ENCODE data around the gene TEPSIN. TPM values are rescaled to one million over a fixed set of nuclear protein-coding genes. Genes with fewer than 3 reads are reported as not detected.
A peak's percentile ranks its signal among the peaks of the same experiment; 100 is the strongest.

Gene TEPSIN, protein sequence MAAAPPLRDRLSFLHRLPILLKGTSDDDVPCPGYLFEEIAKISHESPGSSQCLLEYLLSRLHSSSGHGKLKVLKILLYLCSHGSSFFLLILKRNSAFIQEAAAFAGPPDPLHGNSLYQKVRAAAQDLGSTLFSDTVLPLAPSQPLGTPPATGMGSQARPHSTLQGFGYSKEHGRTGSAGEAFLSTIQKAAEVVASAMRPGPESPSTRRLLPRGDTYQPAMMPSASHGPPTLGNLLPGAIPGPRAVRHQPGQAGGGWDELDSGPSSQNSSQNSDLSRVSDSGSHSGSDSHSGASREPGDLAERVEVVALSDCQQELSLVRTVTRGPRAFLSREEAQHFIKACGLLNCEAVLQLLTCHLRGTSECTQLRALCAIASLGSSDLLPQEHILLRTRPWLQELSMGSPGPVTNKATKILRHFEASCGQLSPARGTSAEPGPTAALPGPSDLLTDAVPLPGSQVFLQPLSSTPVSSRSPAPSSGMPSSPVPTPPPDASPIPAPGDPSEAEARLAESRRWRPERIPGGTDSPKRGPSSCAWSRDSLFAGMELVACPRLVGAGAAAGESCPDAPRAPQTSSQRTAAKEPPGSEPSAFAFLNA
- polyA plus RNA-seq (2011; rRNA removed) (7.5 and 19.4 TPM in 2 replicates), polyA minus RNA-seq (2011; rRNA and poly(A)+ RNA removed) (4.6 and 8.3 TPM in 2 replicates)

DNA sequence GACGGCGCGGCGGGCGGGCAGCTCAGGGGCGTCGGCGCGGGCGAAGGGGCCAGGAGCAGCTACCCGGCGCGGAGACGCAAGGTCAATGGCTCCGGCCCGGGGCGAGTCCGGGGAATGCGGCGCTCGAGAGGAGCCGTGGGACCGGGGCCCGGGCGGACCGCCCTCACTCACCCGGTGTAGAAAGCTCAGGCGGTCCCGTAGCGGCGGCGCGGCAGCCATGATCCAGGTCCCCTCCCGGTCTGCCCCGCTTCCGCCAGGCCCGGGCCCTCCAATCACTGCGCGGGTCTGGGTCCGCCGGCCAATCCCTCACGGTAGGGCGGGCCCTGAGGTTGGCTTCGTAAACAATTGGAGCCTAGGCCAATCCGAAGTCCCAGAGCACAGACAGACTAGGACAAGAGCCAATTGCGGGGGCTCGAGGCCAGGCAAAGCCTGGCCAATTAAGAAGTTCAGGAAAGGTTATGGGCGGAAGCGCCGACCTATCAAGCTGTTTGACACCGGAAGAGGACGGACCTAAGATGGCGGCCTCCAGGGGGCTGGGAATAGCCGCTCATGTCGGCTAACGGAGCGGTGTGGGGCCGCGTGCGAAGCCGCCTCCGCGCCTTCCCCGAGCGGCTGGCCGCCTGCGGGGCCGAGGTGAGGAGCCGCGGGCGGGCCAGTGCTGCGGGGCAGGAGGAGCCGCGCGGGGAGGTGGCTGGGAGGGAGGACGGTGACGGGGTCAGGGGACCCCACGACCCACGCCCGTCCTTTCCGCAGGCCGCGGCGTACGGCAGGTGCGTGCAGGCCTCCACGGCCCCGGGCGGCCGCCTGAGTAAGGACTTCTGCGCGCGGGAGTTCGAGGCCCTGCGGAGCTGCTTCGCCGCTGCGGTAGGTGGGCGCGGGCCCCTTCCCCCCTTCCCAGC, at the start of gene TEPSIN, which contains the start of gene NDUFAF8:
TSS of gene TEPSIN (minus strand) at position 241 of the 899 bp plus-strand sequence. CDS start at position 219, 22 bp downstream.
TSS of gene NDUFAF8 (plus strand) at position 504 of the 899 bp plus-strand sequence. CDS start at position 550, 46 bp downstream.
- TF ChIP-seq, protein P1, sequence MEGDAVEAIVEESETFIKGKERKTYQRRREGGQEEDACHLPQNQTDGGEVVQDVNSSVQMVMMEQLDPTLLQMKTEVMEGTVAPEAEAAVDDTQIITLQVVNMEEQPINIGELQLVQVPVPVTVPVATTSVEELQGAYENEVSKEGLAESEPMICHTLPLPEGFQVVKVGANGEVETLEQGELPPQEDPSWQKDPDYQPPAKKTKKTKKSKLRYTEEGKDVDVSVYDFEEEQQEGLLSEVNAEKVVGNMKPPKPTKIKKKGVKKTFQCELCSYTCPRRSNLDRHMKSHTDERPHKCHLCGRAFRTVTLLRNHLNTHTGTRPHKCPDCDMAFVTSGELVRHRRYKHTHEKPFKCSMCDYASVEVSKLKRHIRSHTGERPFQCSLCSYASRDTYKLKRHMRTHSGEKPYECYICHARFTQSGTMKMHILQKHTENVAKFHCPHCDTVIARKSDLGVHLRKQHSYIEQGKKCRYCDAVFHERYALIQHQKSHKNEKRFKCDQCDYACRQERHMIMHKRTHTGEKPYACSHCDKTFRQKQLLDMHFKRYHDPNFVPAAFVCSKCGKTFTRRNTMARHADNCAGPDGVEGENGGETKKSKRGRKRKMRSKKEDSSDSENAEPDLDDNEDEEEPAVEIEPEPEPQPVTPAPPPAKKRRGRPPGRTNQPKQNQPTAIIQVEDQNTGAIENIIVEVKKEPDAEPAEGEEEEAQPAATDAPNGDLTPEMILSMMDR (IDR thresholded peaks at IDR 0.05; ENCODE audit: insufficient read depth, low read depth, low read length) = no peak
- peak; percentile 99 for DNase-seq (ENCODE audit: low read depth)
- Histone ChIP-seq H3K27me3 (ENCODE audit: control insufficient read depth, insufficient read depth, low read length) (no peaks in the 10 kb centered on the region), H3K4me3 (ENCODE audit: low read depth, low read length) (peak within 1 kb of the TSS; percentile 96), H3K36me3 (ENCODE audit: control insufficient read depth, insufficient read depth, low read length) (peaks cover 14% of the 10 kb centered on the region)
- ChIA-PET CTCF (interaction anchor here (0.9 to 2.7 kb wide), 6 partner anchors 14 to 246 kb away, joined by 3 to 7 read pairs (median 4); no protein-coding TSS in a partner anchor), POLR2A (interaction anchor here (0.6 to 0.8 kb wide), 2 partner anchors 9 to 267 kb away, joined by 3 to 7 read pairs; no protein-coding TSS in a partner anchor)

DNA sequence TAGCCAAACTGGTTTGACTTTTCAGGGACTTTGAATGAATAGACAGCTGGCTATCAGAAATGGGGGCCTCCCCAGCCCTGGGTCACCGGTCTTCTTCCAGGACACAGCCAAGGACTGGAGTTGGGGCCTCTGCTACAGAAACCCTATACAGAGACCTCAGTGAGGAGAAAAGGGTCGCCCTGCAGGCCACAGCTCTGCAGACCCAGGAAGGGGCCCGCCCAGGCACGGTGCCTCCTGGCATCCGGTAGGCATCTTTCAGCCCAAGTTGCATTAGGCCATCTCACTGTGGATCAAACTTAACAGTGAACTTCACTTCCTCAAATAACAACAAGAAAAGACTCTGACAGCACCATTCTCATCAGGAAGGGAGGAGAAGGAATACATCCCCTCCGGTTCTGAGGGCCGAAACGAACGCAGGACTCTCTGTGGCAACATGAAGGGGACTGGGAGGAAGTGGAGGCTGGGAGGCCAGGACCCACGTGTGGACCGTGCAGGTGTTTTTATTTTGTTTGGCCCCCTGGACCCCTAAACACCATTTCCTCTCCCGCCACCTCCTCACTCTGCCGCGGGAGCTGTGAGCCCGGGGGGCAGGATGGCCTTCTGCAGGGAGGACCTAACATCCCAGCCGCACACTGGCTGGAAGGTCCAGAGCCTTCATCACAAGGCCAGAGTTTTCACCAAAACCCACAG, 49.0 kb upstream of the TEPSIN start:
- TF ChIP-seq, protein P1 (IDR thresholded peaks at IDR 0.05; ENCODE audit: insufficient read depth, low read depth, low read length) = no peak
- no peak for DNase-seq (ENCODE audit: low read depth)
- no peak overlapping the region for H3K4me3 ChIP-seq (ENCODE audit: low read depth, low read length)
- ChIA-PET POLR2A (no interaction called here), CTCF (interaction anchor here (0.7 kb wide), 1 partner anchor 197 kb away, joined by 3 read pairs; no protein-coding TSS in a partner anchor)
- H3K36me3 ChIP-seq (ENCODE audit: control insufficient read depth, insufficient read depth, low read length) = peaks cover 19% of the 10 kb centered on the region
- no peaks in the 10 kb centered on the region for H3K27me3 ChIP-seq (ENCODE audit: control insufficient read depth, insufficient read depth, low read length)

DNA sequence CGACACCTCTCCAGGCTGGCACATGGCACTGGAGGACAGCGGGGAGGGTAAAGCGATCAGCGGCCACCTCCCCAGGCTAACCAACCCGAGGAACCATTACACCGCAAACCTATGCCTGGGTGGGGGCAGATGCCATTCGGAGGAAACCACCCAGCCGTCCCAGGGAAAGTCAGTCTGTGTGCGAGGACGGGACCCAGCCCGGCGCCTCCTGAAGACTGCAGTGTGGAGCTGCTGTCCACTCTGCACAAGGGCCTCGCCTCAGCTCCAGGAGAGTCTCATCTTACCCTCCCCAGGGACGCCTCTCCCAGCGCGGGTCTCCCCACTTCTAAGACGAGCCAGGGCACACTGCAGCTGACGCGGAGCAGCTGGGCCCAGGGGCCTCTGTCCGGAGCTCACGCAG, 48.3 kb upstream of the TEPSIN start:
- Histone ChIP-seq H3K4me3 (ENCODE audit: low read depth, low read length) (no peak overlapping the region), H3K36me3 (ENCODE audit: control insufficient read depth, insufficient read depth, low read length) (peaks cover 24% of the 10 kb centered on the region), H3K27me3 (ENCODE audit: control insufficient read depth, insufficient read depth, low read length) (no peaks in the 10 kb centered on the region)
- TF ChIP-seq, protein P1 (IDR thresholded peaks at IDR 0.05; ENCODE audit: insufficient read depth, low read depth, low read length) = no peak
- POLR2A ChIA-PET = no interaction called here
- CTCF ChIA-PET = interaction anchor here (0.7 to 1.0 kb wide), 2 partner anchors 9 to 197 kb away, joined by 3 read pairs; no protein-coding TSS in a partner anchor
- no peak for DNase-seq (ENCODE audit: low read depth)

DNA sequence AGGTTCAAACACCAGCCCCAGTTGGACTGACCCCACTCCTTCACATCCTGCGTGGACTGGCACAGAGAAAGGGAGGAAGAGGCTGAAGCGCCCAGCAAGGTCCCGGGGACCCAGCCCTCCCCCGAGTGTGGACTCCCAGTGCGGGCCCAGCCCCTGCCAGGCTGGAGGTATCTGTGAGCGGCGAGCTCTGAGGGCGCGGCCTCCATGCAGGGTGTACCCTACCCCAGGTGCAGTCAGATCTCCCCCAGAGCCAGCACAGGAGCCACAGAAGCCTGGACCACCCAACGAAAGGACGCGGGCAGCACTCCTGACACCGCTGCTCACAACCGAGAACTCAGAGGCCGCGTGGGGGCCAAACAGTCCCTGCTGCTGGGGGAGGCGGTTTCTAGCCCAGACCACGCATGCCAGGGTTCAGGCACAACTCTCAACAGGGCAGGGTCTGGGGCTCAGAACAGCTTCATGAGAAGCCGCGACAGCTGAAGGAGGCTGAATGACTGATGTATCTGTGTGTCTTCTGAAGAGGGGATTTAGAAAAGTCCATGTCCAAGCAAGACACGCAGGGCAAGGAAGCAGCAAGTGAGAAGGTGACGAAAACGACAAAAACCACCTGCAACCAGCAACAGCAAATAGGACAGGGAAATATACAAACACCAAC, 47.8 kb upstream of the TEPSIN start:
- Histone ChIP-seq H3K36me3 (ENCODE audit: control insufficient read depth, insufficient read depth, low read length) (peaks cover 30% of the 10 kb centered on the region), H3K27me3 (ENCODE audit: control insufficient read depth, insufficient read depth, low read length) (no peaks in the 10 kb centered on the region), H3K4me3 (ENCODE audit: low read depth, low read length) (no peak overlapping the region)
- TF ChIP-seq, protein P1 (IDR thresholded peaks at IDR 0.05; ENCODE audit: insufficient read depth, low read depth, low read length) = no peak
- ChIA-PET POLR2A (no interaction called here), CTCF (interaction anchor here (1.0 kb wide), 1 partner anchor 9 kb away, joined by 3 read pairs; no protein-coding TSS in a partner anchor)
- no peak for DNase-seq (ENCODE audit: low read depth)
